ENCODE results near the gene SPECC1L.

The SPECC1L gene

DNA sequence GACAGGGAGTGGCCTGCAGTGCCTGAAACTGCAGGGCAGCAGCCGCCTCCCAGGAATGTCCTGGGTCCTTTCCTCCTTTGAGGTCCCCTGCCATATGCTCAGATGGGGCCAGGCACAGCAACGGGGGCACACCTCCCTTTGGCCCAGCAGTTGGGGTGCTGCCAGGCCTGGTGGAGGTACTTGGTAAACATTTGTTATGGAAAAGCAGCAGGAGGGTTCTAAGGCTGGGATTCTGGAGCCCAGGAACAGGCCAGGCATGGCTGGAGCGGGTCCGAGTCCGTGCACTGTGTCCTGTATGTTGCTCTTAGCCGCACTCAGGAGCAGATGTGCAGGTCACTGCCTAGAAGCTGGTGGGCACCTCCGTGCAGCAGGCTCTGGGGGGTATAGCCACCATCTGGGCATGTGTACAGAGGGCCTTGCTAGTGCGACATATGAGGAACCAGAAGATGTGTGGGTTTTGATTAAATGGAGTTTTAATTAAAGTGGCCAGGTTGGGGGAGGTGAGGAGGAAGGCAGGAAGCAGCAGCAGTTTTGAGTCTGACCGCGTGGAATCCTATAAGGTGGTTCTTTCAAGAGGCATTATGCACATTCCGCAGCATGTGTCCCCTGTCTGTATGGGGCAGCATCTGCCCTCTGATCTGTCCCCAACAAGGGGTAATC lies 158.2 kb downstream of the SPECC1L start:
- DNase-seq (ENCODE audit: low spot score): no peak
- POLR2A ChIA-PET (ENCODE audit: low non-redundant PET): no interaction called here
- CTCF ChIA-PET: no interaction called here
- TF ChIP-seq, protein P1, sequence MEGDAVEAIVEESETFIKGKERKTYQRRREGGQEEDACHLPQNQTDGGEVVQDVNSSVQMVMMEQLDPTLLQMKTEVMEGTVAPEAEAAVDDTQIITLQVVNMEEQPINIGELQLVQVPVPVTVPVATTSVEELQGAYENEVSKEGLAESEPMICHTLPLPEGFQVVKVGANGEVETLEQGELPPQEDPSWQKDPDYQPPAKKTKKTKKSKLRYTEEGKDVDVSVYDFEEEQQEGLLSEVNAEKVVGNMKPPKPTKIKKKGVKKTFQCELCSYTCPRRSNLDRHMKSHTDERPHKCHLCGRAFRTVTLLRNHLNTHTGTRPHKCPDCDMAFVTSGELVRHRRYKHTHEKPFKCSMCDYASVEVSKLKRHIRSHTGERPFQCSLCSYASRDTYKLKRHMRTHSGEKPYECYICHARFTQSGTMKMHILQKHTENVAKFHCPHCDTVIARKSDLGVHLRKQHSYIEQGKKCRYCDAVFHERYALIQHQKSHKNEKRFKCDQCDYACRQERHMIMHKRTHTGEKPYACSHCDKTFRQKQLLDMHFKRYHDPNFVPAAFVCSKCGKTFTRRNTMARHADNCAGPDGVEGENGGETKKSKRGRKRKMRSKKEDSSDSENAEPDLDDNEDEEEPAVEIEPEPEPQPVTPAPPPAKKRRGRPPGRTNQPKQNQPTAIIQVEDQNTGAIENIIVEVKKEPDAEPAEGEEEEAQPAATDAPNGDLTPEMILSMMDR (conservative IDR thresholded peaks at IDR 0.05; ENCODE audit: low read depth): no peak
- H3K27ac ChIP-seq: no peak overlapping the region

DNA sequence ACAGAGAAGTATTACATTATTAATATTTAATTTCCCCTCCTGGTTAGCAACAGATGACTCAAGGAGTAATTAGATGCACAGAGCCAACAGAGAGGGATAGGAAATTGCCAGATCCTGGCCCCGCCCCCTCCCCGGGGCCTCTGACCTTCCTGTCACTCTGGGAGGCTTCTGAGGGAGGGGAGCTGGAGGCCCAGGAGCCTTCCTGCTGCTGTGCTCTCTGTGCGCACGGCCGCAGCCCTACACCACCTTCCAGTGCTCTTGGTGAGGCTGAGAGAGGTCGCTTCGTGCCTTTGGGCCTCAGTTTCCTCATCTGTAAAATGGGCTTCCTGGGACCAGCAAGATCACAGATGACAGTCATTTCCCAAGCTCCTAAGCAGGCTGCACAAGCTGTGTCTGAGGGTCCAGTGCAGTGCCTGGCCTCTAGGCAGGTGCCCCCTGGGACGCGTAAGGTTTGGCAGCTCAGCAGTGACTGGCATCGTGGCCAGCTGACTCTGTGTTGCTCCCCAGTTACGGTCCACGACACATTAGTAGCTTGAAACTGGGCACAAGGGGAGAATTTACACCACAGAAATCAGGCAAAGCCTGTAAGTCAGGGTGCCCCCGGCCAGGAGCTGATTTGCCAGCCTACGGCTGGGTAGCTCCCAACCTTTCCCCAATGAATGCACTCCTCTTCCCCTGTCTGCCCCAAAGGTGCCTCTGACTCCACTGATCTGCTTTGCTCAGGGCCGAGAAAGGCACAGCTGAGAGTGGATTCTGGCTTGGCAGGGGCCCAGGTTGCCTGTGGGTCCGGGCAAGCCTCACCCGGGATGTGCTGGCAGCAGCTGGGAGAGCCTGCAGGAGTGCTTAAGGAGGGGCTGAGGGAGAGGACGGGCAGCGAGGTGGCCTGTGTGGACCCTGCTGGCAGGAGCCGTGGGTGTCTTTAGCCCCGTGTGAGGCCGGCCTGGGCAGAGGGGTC lies 159.1 kb downstream of the SPECC1L start:
- POLR2A ChIA-PET (ENCODE audit: low non-redundant PET): no interaction called here
- TF ChIP-seq, protein P1 (conservative IDR thresholded peaks at IDR 0.05; ENCODE audit: low read depth): no peak
- CTCF ChIA-PET: no interaction called here
- H3K27ac ChIP-seq: peak overlapping the region; percentile 66
- DNase-seq (ENCODE audit: low spot score): no peak

DNA sequence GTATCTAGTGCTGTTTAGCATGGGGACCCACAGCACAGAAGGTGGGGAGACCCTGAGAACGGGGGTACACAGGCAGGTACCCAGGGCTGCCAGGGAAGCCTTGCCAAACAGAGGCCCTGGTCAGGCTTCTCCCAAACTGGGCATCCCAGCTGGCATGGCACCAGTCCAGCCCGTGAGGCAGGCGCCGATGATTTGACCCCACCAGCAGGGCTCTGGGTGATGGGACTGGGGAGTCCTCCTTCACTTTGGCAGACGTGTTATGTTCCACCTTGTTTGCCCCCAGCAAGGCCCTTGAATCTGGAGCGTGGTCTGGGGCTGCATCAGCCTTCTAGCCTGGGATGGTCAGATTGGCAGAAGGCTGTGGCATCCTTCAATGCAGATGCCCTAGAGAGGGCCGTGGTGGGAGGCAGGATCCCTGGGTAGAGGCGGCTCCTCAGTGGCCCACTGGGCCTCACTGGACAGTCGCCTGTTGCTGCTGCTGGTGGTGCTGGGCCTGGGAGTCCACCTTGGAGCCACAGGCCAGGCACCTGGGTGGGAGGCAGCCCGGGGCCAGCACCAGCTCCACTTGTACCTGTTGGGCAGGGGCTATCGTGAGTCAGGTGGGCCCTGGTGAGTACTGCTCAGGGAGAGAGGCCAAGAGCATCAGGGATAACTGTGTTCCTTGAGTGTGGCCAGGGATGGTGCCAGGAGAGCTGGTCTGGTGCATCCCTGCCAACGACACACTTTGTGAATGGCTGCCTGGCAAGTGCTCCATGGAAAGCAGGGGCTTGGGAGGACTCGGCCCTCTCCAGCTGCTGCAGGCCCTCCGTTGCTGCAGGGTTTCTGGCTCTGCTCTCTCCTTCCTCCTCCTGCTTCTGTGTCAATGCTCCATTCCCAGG lies 160.0 kb downstream of the SPECC1L start:
- ChIA-PET POLR2A (ENCODE audit: low non-redundant PET) (no interaction called here), CTCF (interaction anchor here (0.6 kb wide), 1 partner anchor 8 kb away, joined by 3 read pairs; no protein-coding TSS in a partner anchor)
- TF ChIP-seq, protein P1 (conservative IDR thresholded peaks at IDR 0.05; ENCODE audit: low read depth): no peak
- no peak for DNase-seq (ENCODE audit: low spot score)
- H3K27ac ChIP-seq: peak overlapping the region; percentile 66

DNA sequence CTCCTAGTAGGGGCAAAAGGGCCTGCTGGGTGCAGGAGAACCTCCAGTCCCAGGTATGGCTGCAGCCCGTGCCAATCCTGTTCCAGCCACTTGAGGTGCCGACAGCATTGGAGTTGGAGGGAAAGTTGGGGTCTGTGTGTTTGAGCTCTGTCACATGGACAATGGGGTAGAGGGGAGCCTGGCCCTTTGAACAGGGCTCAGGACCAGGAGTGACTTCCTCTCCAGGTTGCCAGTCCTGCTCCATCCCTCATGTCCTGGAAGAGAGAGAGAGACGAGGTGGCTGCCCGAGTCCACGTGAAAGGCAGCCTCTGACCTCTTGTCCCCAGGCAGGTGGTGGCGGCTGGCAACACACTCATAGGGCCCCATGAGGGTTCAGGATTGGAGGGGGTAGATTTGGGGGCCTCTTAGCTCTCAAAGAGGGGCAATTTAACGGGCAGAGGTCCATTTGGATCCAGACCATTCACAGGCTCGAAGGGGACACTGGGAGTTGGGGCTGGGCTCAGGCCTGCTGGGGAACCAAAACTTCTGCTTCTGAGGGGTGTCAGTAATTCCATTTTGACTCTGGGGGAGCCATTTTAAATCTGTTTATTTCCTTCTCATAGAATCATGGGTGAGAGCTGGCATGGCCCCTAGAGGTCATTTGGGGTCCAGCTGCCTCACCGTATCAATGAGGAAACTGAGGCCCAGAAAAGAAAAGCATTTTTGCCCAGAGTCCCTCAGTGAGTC lies 160.8 kb downstream of the SPECC1L start:
- TF ChIP-seq, protein P1 (conservative IDR thresholded peaks at IDR 0.05; ENCODE audit: low read depth): no peak
- DNase-seq (ENCODE audit: low spot score): no peak
- peak overlapping the region; percentile 63 for H3K27ac ChIP-seq
- CTCF ChIA-PET: interaction anchor here (0.6 kb wide), 1 partner anchor 9 kb away, joined by 3 read pairs; no protein-coding TSS in a partner anchor
- POLR2A ChIA-PET (ENCODE audit: low non-redundant PET): no interaction called here

DNA sequence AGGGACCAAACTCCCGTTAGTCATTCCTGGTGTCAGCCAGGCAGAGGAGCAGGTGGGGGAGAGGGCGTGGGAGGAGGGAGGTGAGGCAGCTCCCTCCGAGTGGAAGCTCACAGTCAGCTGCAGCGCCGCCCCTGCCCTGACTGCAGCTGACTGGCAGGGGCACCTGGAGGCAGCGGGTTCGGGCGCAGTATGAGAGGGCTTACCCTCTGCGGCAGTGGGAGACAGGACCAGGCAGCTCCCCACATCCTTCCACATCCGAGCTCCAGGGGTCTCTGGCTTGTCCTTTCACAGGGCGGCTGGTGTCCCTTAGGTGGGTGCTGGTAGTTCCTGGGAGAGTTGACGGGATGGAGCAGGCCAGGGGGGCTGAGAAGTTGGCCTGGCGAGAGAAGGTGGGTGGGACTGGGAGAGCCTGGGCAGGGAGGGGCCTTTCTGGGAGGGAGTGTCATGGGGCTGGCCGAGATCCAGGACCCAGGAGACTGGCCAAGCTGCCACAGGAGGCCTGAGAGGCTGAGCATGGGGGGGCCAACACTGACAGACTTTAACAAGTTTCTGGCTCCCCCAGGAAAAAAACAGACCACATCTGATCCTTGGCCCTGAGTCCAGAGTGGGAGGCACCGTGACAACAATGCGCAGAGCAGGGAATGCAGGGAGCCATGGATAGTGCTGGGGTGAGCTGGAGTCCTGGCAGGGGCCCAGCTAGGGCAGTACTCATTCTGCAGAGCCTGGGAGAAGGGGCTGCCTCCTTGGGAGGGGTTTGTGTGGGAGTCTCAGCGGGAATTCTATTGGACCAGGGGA lies 161.6 kb downstream of the SPECC1L start:
- POLR2A ChIA-PET (ENCODE audit: low non-redundant PET): no interaction called here
- CTCF ChIA-PET: interaction anchor here (1.2 kb wide), 1 partner anchor 8 kb away, joined by 7 read pairs; no protein-coding TSS in a partner anchor
- peak overlapping the region; percentile 63 for H3K27ac ChIP-seq
- TF ChIP-seq, protein P1 (conservative IDR thresholded peaks at IDR 0.05; ENCODE audit: low read depth): no peak
- peak; percentile 27 for DNase-seq (ENCODE audit: low spot score)

Data from RWPE1 (cell line).